Measurements from ENCODE around the gene NFKB1. TPM values are rescaled to one million over a fixed set of nuclear protein-coding genes. Genes with fewer than 3 reads are reported as not detected.

The NFKB1 gene
- total RNA-seq, 1 donor from 2014 or later = 18.8 TPM

DNA sequence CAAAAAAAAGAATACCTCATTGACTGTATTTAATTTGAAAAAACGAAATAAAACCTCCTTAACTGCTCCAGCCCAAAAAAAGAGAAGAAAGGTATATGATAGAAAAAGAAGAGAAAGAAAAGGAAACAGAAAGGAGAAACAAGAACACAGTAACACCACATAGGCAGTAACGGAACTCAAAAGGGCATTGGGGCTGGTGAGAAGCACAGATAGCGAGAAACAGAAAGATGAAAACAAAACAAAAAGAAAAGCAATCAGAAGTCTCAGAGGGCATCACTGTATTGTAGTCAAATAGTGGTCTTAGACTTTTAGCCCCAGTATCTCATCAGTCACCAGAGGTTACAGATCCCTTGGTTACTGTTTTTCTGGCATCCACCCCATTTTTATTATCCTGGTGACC is 88.6 kb downstream of the NFKB1 start:
- Histone ChIP-seq H3K4me3 (ENCODE audit: low read length in 3 of 3) (no peak overlapping the region), H3K9me3 (ENCODE audit: control insufficient read depth in 3 of 3, low read length in 3 of 3) (no peaks in the 10 kb centered on the region), H3K27ac (ENCODE audit: low read depth, low read length) (no peak overlapping the region), H3K9ac (ENCODE audit: low read depth in 1 of 3, low read length in 3 of 3) (no peak overlapping the region), H3K36me3 (ENCODE audit: control insufficient read depth in 3 of 3, insufficient read depth in 3 of 3, low read length in 3 of 3) (peaks cover 0 to 34% (median 26%) of the 10 kb centered on the region in 3 donors), H3K4me1 (ENCODE audit: control insufficient read depth in 3 of 3, insufficient read depth in 3 of 3, low read length in 3 of 3) (no peaks in the 10 kb centered on the region), H3K27me3 (ENCODE audit: control insufficient read depth in 3 of 3, insufficient read depth in 3 of 3, low read length in 3 of 3) (no peaks in the 10 kb centered on the region)

DNA sequence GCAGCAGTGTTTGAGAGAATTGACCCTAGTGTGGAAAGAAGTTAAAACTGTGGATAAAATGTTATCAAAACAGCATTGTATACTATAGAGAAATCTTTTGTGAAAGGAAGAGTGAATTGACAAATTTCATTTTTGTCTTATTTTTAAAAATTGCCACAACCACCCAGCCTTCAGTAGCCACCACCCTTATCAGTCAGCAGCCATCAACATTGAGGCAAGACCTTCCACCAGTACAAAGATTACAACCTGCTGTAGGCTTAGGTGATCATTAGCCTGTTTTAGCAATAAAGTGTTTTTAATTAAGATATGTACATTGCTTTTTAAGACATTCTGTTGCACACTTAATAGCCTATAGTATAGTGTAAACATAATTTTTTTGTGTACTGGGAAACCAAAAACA is 91.1 kb downstream of the NFKB1 start:
- Histone ChIP-seq H3K27ac (ENCODE audit: low read depth, low read length) (no peak overlapping the region), H3K9me3 (ENCODE audit: control insufficient read depth in 3 of 3, low read length in 3 of 3) (no peaks in the 10 kb centered on the region), H3K4me1 (ENCODE audit: control insufficient read depth in 3 of 3, insufficient read depth in 3 of 3, low read length in 3 of 3) (no peaks in the 10 kb centered on the region), H3K4me3 (ENCODE audit: low read length in 3 of 3) (no peak overlapping the region), H3K9ac (ENCODE audit: low read depth in 1 of 3, low read length in 3 of 3) (no peak overlapping the region), H3K27me3 (ENCODE audit: control insufficient read depth in 3 of 3, insufficient read depth in 3 of 3, low read length in 3 of 3) (no peaks in the 10 kb centered on the region), H3K36me3 (ENCODE audit: control insufficient read depth in 3 of 3, insufficient read depth in 3 of 3, low read length in 3 of 3) (peaks cover 17 to 44% (median 38%) of the 10 kb centered on the region in 3 donors)

DNA sequence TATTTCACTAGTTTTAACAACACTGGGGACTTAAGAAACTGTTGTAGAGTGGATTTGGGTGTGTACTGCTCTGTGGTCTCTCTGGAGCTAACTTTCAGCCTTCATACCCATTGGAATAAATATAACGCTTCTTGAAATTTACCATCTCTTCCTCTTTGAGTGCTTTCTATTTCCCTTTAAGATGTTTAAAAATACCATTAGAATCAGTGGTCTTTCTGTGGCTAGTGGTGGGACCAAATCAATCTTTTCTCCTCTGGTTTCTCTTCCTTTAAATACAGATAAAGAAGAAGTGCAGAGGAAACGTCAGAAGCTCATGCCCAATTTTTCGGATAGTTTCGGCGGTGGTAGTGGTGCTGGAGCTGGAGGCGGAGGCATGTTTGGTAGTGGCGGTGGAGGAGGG is 92.0 kb downstream of the NFKB1 start:
- peaks cover 21 to 49% (median 45%) of the 10 kb centered on the region in 3 donors for H3K36me3 ChIP-seq (ENCODE audit: control insufficient read depth in 3 of 3, insufficient read depth in 3 of 3, low read length in 3 of 3)

GRCh38 chr4:102594000-102594399 is 92.8 kb downstream of the NFKB1 start:
- Histone ChIP-seq H3K27me3 (ENCODE audit: control insufficient read depth in 3 of 3, insufficient read depth in 3 of 3, low read length in 3 of 3) (no peaks in the 10 kb centered on the region), H3K36me3 (ENCODE audit: control insufficient read depth in 3 of 3, insufficient read depth in 3 of 3, low read length in 3 of 3) (peaks cover 21 to 53% (median 51%) of the 10 kb centered on the region in 3 donors)

More for the DNA sequence above, 92.0 kb downstream of the NFKB1 start:
- Histone ChIP-seq H3K9ac (ENCODE audit: low read depth in 1 of 3, low read length in 3 of 3) (no peak overlapping the region), H3K4me3 (ENCODE audit: low read length in 3 of 3) (no peak overlapping the region), H3K27ac (ENCODE audit: low read depth, low read length) (no peak overlapping the region), H3K27me3 (ENCODE audit: control insufficient read depth in 3 of 3, insufficient read depth in 3 of 3, low read length in 3 of 3) (no peaks in the 10 kb centered on the region), H3K9me3 (ENCODE audit: control insufficient read depth in 3 of 3, low read length in 3 of 3) (no peaks in the 10 kb centered on the region), H3K4me1 (ENCODE audit: control insufficient read depth in 3 of 3, insufficient read depth in 3 of 3, low read length in 3 of 3) (no peaks in the 10 kb centered on the region)

DNA sequence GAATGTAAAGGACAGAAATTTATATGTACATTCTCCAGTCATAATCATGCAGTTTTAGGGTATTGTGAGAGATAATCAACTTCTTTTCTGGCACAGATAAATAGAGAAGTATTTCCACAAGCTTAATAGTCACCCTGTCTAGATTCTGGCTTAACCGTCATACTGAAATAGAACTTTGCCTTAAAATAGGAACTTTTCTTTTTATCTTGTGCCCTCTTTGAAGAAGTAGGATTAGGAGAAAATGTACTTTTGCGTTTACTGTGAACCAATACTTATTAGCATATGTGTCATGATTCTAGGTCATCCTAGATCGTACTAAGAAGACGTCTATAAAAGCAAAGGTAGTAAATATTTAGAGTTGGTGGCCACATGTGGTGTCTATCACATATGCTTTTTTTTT is 95.4 kb downstream of the NFKB1 start:
- H3K36me3 ChIP-seq (ENCODE audit: control insufficient read depth in 3 of 3, insufficient read depth in 3 of 3, low read length in 3 of 3) = peaks cover 26 to 64% (median 51%) of the 10 kb centered on the region in 3 donors
- H3K27me3 ChIP-seq (ENCODE audit: control insufficient read depth in 3 of 3, insufficient read depth in 3 of 3, low read length in 3 of 3) = no peaks in the 10 kb centered on the region
- H3K9ac ChIP-seq (ENCODE audit: low read depth in 1 of 3, low read length in 3 of 3) = no peak overlapping the region
- no peaks in the 10 kb centered on the region for H3K9me3 ChIP-seq (ENCODE audit: control insufficient read depth in 3 of 3, low read length in 3 of 3)
- peaks cover 0 to 4% (median 0%) of the 10 kb centered on the region in 3 donors for H3K4me1 ChIP-seq (ENCODE audit: control insufficient read depth in 3 of 3, insufficient read depth in 3 of 3, low read length in 3 of 3)
- no peak overlapping the region for H3K4me3 ChIP-seq (ENCODE audit: low read length in 3 of 3)
- H3K27ac ChIP-seq (ENCODE audit: low read depth, low read length) = no peak overlapping the region

More at GRCh38 chr4:102594000-102594399, 92.8 kb downstream of the NFKB1 start:
- Histone ChIP-seq H3K27ac (ENCODE audit: low read depth, low read length) (no peak overlapping the region), H3K4me3 (ENCODE audit: low read length in 3 of 3) (no peak overlapping the region), H3K9me3 (ENCODE audit: control insufficient read depth in 3 of 3, low read length in 3 of 3) (no peaks in the 10 kb centered on the region), H3K9ac (ENCODE audit: low read depth in 1 of 3, low read length in 3 of 3) (no peak overlapping the region), H3K4me1 (ENCODE audit: control insufficient read depth in 3 of 3, insufficient read depth in 3 of 3, low read length in 3 of 3) (no peaks in the 10 kb centered on the region)

DNA sequence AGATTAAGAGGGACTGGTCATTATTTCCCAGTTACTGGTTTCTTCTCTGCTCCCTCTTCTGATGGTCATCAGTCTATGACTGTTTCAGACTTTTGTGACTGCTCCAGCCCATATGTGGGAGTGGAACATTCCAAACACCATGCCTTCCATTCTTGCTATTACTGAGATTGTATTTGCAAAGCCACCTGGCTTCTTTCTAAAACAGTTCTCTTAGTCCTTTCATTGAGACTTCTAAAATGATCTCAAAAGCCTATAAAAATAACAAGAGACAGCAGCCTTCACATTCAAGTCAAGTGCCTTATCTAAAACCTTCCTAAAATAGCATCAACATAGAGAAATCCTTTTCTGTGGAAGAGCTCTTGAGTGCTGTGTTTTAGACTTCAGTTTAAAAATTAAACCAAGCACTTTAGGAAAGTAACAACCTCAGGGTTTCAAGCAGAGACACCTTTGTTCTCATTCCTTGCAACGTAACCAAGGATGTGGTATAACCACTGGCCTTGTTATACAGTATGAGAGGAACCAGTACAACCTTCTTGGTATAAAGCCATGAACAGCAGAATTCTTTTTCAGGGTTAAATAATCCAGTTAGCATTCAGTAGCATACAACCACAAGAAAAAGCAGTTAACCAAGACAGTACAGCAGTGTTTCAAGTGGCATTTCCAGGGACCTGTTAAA is 97.1 kb downstream of the NFKB1 start:
- H3K27ac ChIP-seq (ENCODE audit: low read depth, low read length) = no peak overlapping the region
- H3K4me3 ChIP-seq (ENCODE audit: low read length in 3 of 3) = no peak overlapping the region
- H3K27me3 ChIP-seq (ENCODE audit: control insufficient read depth in 3 of 3, insufficient read depth in 3 of 3, low read length in 3 of 3) = no peaks in the 10 kb centered on the region
- no peaks in the 10 kb centered on the region for H3K9me3 ChIP-seq (ENCODE audit: control insufficient read depth in 3 of 3, low read length in 3 of 3)
- peaks cover 0 to 4% (median 0%) of the 10 kb centered on the region in 3 donors for H3K4me1 ChIP-seq (ENCODE audit: control insufficient read depth in 3 of 3, insufficient read depth in 3 of 3, low read length in 3 of 3)
- peaks cover 28 to 65% (median 54%) of the 10 kb centered on the region in 3 donors for H3K36me3 ChIP-seq (ENCODE audit: control insufficient read depth in 3 of 3, insufficient read depth in 3 of 3, low read length in 3 of 3)
- H3K9ac ChIP-seq (ENCODE audit: low read depth in 1 of 3, low read length in 3 of 3) = no peak overlapping the region

DNA sequence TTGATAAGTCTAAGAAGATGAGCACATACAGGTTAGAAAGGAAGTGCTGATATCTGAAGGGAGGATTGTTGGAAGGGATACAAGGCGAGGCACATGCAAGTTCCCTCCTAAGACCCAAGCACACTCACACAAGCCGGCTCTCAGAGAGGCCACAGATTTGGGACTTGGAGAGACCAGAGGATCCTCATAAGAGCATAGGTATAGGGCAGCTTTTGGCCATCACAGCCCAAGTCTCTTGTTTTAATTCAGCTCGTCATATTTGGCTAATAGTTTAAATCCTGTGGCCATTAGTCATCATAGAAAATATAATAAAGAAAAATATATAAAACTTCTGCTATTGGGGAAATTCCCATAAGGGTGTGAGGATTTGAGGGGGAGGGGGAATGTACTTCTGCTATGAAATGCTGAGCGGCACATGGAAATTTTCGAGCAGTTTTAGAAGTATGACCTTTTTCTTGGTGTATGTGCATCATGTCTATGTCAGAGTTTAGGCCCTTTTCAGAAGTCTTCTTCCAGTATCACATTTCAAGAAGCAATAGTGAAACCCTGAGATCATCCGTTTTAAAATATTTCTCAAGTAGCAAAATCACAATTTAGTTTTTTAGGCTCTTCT is 97.7 kb downstream of the NFKB1 start:
- Histone ChIP-seq H3K27ac (ENCODE audit: low read depth, low read length) (no peak overlapping the region), H3K27me3 (ENCODE audit: control insufficient read depth in 3 of 3, insufficient read depth in 3 of 3, low read length in 3 of 3) (no peaks in the 10 kb centered on the region), H3K4me3 (ENCODE audit: low read length in 3 of 3) (no peak overlapping the region), H3K9me3 (ENCODE audit: control insufficient read depth in 3 of 3, low read length in 3 of 3) (no peaks in the 10 kb centered on the region), H3K36me3 (ENCODE audit: control insufficient read depth in 3 of 3, insufficient read depth in 3 of 3, low read length in 3 of 3) (peaks cover 28 to 70% (median 54%) of the 10 kb centered on the region in 3 donors), H3K4me1 (ENCODE audit: control insufficient read depth in 3 of 3, insufficient read depth in 3 of 3, low read length in 3 of 3) (peaks cover 0 to 4% (median 0%) of the 10 kb centered on the region in 3 donors), H3K9ac (ENCODE audit: low read depth in 1 of 3, low read length in 3 of 3) (no peak overlapping the region)

DNA sequence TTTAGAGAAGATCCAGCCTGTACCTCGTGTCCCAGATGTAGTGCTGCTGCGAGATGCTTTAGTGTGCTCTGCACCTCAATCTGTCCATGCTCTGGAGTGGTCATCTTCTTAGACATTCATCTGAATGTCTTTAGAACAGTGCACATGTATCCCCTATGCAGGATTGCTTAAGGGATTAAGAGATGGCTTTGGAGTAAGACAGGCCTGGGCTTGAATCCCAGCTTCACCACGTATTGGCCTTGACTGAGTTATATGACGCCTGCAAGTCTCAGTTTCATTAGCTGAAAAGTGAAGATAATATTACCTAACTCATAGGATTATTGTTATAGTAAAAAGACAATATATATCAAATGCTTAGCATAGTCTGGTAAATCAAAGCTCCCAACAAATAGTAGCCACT is 98.3 kb downstream of the NFKB1 start:
- Histone ChIP-seq H3K27ac (ENCODE audit: low read depth, low read length) (no peak overlapping the region), H3K36me3 (ENCODE audit: control insufficient read depth in 3 of 3, insufficient read depth in 3 of 3, low read length in 3 of 3) (peaks cover 28 to 73% (median 53%) of the 10 kb centered on the region in 3 donors), H3K9me3 (ENCODE audit: control insufficient read depth in 3 of 3, low read length in 3 of 3) (no peaks in the 10 kb centered on the region)

DNA sequence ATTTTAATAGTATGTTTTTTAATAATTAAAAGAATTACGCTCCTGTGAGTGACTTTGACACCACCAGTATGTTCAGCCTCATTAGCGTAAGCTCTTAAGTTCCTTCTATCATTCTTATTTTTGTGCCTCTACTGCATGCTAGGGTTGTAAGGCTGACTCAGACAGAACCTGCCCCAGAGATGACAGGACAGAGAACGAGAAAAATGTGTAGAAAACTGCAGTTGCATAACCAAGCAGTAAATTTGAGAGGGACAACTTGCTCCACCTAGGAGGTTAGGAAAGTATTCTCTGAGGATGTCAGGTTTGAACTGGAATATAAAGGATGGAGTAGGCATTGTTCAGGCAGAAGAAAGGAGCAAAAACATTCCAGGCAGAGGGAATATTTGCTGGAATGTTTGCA is 98.7 kb downstream of the NFKB1 start:
- peaks cover 28 to 71% (median 49%) of the 10 kb centered on the region in 3 donors for H3K36me3 ChIP-seq (ENCODE audit: control insufficient read depth in 3 of 3, insufficient read depth in 3 of 3, low read length in 3 of 3)
- H3K27me3 ChIP-seq (ENCODE audit: control insufficient read depth in 3 of 3, insufficient read depth in 3 of 3, low read length in 3 of 3) = no peaks in the 10 kb centered on the region
- H3K9me3 ChIP-seq (ENCODE audit: control insufficient read depth in 3 of 3, low read length in 3 of 3) = no peaks in the 10 kb centered on the region
- H3K4me1 ChIP-seq (ENCODE audit: control insufficient read depth in 3 of 3, insufficient read depth in 3 of 3, low read length in 3 of 3) = peaks cover 0 to 4% (median 0%) of the 10 kb centered on the region in 3 donors
- no peak overlapping the region for H3K4me3 ChIP-seq (ENCODE audit: low read length in 3 of 3)
- no peak overlapping the region for H3K9ac ChIP-seq (ENCODE audit: low read depth in 1 of 3, low read length in 3 of 3)
- no peak overlapping the region for H3K27ac ChIP-seq (ENCODE audit: low read depth, low read length)

More for the DNA sequence above, 98.3 kb downstream of the NFKB1 start:
- no peaks in the 10 kb centered on the region for H3K27me3 ChIP-seq (ENCODE audit: control insufficient read depth in 3 of 3, insufficient read depth in 3 of 3, low read length in 3 of 3)
- no peak overlapping the region for H3K4me3 ChIP-seq (ENCODE audit: low read length in 3 of 3)
- no peak overlapping the region for H3K9ac ChIP-seq (ENCODE audit: low read depth in 1 of 3, low read length in 3 of 3)
- H3K4me1 ChIP-seq (ENCODE audit: control insufficient read depth in 3 of 3, insufficient read depth in 3 of 3, low read length in 3 of 3) = peaks cover 0 to 4% (median 0%) of the 10 kb centered on the region in 3 donors

DNA sequence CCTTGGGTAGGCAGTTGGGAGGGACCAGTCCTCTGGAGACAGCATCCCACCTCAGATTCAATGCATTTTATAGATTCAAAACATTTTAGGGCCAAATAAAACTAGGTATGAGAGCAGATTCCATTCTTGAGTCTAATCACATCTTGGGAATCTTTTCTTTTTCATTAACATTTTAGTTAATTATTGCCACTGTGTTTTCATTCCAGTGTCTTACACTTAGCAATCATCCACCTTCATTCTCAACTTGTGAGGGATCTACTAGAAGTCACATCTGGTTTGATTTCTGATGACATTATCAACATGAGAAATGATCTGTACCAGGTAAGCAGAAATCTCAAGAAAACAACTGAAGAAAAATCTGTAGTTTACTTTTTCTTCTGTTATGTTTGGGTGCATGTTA is 99.5 kb downstream of the NFKB1 start:
- Histone ChIP-seq H3K4me3 (ENCODE audit: low read length in 3 of 3) (no peak overlapping the region), H3K9me3 (ENCODE audit: control insufficient read depth in 3 of 3, low read length in 3 of 3) (no peaks in the 10 kb centered on the region), H3K9ac (ENCODE audit: low read depth in 1 of 3, low read length in 3 of 3) (no peak overlapping the region), H3K27me3 (ENCODE audit: control insufficient read depth in 3 of 3, insufficient read depth in 3 of 3, low read length in 3 of 3) (no peaks in the 10 kb centered on the region), H3K4me1 (ENCODE audit: control insufficient read depth in 3 of 3, insufficient read depth in 3 of 3, low read length in 3 of 3) (peaks cover 0 to 4% (median 0%) of the 10 kb centered on the region in 3 donors), H3K27ac (ENCODE audit: low read depth, low read length) (no peak overlapping the region), H3K36me3 (ENCODE audit: control insufficient read depth in 3 of 3, insufficient read depth in 3 of 3, low read length in 3 of 3) (peaks cover 23 to 65% (median 49%) of the 10 kb centered on the region in 3 donors)

Data from skeletal muscle tissue (tissue), 4 donors.